Renal cortex interstitium (tissue), 11 donors: ENCODE results near the gene NHSL2. TPM values are rescaled to one million over a fixed set of nuclear protein-coding genes. Genes with fewer than 3 reads are reported as not detected.
"Not testable (repeated sequence)": the region's sequence is repeated elsewhere in the genome, so short reads cannot be mapped to it uniquely, and the experiment has no call there.

Experiments
- DNase-seq, 11 donors: peaks; one replicate each; pipeline ENCODE4 v3.0.0-alpha.2; 2013; ENCODE audit warnings: low read depth in 9 of 11, low spot score in 4 of 11; ENCODE audit errors: extremely low read depth in 1 of 11
- polyA plus RNA-seq, 3 donors: library from polyadenylated mRNA; unstranded; fragments of 120-200 nt; gene quantifications; one replicate each; pipeline ENCODE4 v1.2.1, GENCODE V29; 2013; ENCODE audit not compliant: insufficient read length in 3 of 3

NHSL2 gene
- polyA plus RNA-seq, 3 donors, result 9.4 to 10.1 (median 10.0) TPM

- DNase-seq, result no peak
These were observed 220.2 kb downstream of the NHSL2 start for GRCh38 chrX:72130762-72131250.

- peak; percentile 65 to 90 (median 81) for DNase-seq
These were observed 221.0 kb downstream of the NHSL2 start, which contains the start of gene RTL5 for GRCh38 chrX:72131317-72132294. RTL5 (minus strand) TSS chrX:72131915.

- DNase-seq, result no peak
These were observed 221.8 kb downstream of the NHSL2 start for GRCh38 chrX:72132456-72132855.

GRCh38 chrX:72133851-72134546 lies 223.4 kb downstream of the NHSL2 start:
- no peak for DNase-seq

GRCh38 chrX:72137846-72138495 lies 227.3 kb downstream of the NHSL2 start:
- no peak for DNase-seq

- DNase-seq, result no peak
These were observed 228.9 kb downstream of the NHSL2 start for GRCh38 chrX:72139538-72139937.

- DNase-seq, result no peak
These were observed 230.8 kb downstream of the NHSL2 start for GRCh38 chrX:72141372-72142004.

- DNase-seq, result peak in 1 of 11 donors; percentile 32
These were observed 231.6 kb downstream of the NHSL2 start for GRCh38 chrX:72142094-72142793.

- no peak for DNase-seq
These were observed 232.4 kb downstream of the NHSL2 start for GRCh38 chrX:72142794-72143608.

- no peak for DNase-seq
These were observed 232.9 kb downstream of the NHSL2 start for GRCh38 chrX:72143609-72143907.

- no peak for DNase-seq
These were observed 234.5 kb downstream of the NHSL2 start for GRCh38 chrX:72145181-72145580.

GRCh38 chrX:72146527-72146926 lies 235.9 kb downstream of the NHSL2 start:
- no peak for DNase-seq

GRCh38 chrX:72158773-72159172 lies 248.1 kb downstream of the NHSL2 start:
- no peak for DNase-seq

- no peak for DNase-seq
These were observed 249.1 kb downstream of the NHSL2 start for GRCh38 chrX:72159769-72160168.

GRCh38 chrX:72165551-72165950 lies 254.9 kb downstream of the NHSL2 start:
- DNase-seq, result no peak

- no peak for DNase-seq
These were observed 258.5 kb downstream of the NHSL2 start for GRCh38 chrX:72169008-72169728.

GRCh38 chrX:72176289-72176688 lies 265.6 kb downstream of the NHSL2 start:
- not testable (repeated sequence) for DNase-seq
